ENCODE data around the gene CFAP61. TPM values are rescaled to one million over a fixed set of nuclear protein-coding genes. Genes with fewer than 3 reads are reported as not detected.

Gene CFAP61
- total RNA-seq, 1 experiment from 2014 or later: 0.35 TPM

DNA sequence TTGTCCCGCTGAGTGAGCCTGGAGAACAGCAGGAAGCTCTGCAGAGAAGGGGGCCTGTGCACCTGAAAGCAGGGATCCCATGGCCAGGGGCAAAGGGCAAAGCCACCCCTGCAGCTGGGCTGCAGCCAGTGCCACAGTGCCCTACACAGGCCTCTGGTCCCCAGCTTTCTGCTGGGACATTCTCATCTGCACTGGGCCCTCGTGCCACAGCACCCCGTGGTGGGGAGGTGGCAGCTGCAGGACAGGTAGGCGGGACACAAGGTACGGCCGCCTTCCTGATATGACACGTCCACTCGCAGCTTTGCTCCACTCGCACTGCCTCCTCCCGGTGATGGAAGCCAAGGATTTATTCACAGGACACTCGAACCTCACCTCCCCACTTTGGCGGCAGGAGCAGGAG lies 342.8 kb downstream of the CFAP61 start:
- no peaks in the 10 kb centered on the region for H3K36me3 ChIP-seq (replicated peaks; ENCODE audit: control insufficient read depth, insufficient read depth, low read length)

DNA sequence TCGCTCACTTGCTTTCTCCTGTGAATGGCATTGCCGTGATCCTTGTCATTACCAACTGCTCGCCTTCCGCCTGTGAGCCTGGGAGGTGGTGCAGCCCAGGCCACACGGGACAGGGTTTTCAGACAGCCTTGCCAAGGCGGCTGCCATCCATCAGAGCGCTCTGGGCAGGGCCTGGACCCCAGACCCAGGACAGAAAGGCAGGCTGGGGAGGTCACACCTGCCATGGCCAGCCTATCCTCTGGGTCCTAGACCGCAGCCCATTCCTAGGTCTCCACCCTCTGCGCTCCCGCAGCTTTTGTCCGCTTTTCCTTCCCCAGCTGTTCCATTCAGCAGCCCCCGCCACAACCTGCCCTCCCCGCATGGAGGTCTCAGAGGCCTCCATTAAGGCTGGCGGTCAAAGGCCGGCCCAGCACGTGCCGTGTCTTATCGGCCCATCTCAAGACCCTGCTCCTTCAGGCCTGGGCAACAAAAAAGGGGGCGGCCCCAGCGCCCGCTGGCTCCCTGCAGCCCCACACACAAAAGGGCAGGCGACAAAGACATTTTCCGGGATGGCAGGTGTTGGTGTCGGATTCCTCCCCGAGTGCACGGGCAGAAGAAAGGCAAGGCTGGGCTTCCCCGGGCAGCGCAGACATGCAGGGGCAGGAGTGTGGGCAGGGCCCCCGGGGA lies 343.7 kb downstream of the CFAP61 start:
- H3K4me3 ChIP-seq (ENCODE audit: insufficient read depth, low read depth, low read length): no peak overlapping the region
- no peaks in the 10 kb centered on the region for H3K27me3 ChIP-seq (ENCODE audit: control insufficient read depth, insufficient read depth, low read length)
- H3K36me3 ChIP-seq (replicated peaks; ENCODE audit: control insufficient read depth, insufficient read depth, low read length): no peaks in the 10 kb centered on the region
- DNase-seq: peak; percentile 85

More for the DNA sequence above, 342.8 kb downstream of the CFAP61 start:
- no peak overlapping the region for H3K4me3 ChIP-seq (ENCODE audit: insufficient read depth, low read depth, low read length)
- DNase-seq: peak; percentile 54
- no peaks in the 10 kb centered on the region for H3K27me3 ChIP-seq (ENCODE audit: control insufficient read depth, insufficient read depth, low read length)

DNA sequence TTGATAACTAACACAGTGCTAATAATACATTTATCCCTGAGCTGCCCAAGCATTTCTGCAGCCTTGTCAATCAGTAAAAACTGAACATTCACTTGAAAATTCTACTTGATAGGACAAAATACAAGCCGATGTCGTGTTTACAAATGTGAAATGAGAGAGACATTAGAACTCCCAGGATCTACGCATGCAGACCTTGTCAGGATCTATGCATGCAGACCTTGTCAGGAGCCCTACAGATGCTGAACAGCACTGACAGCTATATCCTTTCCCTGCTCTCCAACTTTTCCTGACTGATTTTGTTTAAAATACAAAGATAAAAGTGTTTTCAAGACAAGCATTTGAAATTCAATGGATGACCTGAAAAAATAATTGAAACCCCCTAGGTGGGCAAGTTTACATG lies 344.5 kb downstream of the CFAP61 start:
- Histone ChIP-seq H3K36me3 (replicated peaks; ENCODE audit: control insufficient read depth, insufficient read depth, low read length) (no peaks in the 10 kb centered on the region), H3K4me3 (ENCODE audit: insufficient read depth, low read depth, low read length) (no peak overlapping the region), H3K27me3 (ENCODE audit: control insufficient read depth, insufficient read depth, low read length) (no peaks in the 10 kb centered on the region)
- DNase-seq: no peak

DNA sequence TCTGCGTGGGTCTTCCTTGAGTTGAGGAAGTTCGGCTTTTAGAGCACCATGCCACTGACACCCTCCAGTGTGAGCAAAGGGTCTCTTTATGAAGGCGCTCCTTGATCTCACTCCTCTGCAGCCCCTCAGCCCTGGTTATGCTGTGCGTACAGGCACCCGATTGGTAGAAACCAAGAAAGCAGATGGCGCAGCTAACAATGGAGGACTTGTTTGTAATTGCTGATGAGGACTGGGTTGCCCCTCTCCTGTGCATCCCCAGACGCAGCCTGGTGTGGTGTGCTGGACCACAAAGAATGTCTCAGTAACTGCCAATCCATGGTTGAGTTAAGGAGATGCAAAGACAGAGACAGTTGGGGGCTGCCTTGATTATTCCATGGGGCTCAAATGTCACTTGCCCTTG lies 345.8 kb downstream of the CFAP61 start:
- DNase-seq: no peak
- H3K36me3 ChIP-seq (replicated peaks; ENCODE audit: control insufficient read depth, insufficient read depth, low read length): no peaks in the 10 kb centered on the region
- H3K27me3 ChIP-seq (ENCODE audit: control insufficient read depth, insufficient read depth, low read length): no peaks in the 10 kb centered on the region
- no peak overlapping the region for H3K4me3 ChIP-seq (ENCODE audit: insufficient read depth, low read depth, low read length)

DNA sequence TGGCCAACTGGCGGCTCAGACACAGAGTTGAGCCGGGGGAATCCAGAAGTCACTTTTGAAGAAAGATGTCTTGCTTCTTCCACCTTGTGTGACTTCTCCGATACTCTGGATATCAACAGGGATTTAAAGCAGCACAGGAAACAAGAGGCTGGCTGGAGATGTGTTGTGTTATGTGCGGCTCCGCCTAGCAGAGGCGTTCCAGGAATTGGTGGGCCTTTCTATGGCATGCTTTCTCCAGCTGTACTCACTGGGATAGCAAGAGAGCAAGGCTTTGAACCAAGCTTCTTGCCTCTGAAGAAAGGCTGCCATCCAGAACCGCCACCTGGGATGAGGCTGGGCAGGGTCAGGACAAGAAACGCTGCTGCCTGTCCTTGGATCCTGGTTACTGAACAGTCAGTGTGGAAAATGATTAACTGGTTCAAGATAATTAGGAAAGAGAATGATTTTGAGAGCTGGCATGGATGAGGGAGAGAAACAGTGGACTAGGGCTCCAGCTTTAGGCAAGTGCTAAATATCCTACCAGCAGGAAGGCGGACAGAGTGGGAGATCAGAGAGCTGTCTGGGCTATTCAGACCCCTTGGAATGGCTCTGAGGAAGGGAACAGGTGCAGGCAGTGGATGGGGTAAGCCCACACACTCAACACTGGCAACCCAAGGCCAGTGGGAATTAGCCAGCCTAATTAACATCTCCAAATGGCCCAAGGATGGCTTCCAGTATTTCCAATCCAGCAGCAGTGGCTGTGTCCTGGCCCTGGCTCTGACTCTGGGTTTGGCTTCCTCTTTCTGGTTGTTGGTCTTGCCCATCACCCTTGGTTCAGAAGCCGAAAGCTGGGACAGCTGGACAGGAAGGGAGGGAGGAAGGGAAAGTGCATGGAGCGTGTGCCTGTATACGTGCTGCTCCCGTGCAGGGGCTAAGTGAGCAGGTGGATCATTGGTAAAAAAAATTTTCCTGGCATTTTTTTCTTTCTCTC lies 347.5 kb downstream of the CFAP61 start:
- H3K27me3 ChIP-seq (ENCODE audit: control insufficient read depth, insufficient read depth, low read length): no peaks in the 10 kb centered on the region
- H3K4me3 ChIP-seq (ENCODE audit: insufficient read depth, low read depth, low read length): no peak overlapping the region
- no peak for DNase-seq
- H3K36me3 ChIP-seq (replicated peaks; ENCODE audit: control insufficient read depth, insufficient read depth, low read length): no peaks in the 10 kb centered on the region

DNA sequence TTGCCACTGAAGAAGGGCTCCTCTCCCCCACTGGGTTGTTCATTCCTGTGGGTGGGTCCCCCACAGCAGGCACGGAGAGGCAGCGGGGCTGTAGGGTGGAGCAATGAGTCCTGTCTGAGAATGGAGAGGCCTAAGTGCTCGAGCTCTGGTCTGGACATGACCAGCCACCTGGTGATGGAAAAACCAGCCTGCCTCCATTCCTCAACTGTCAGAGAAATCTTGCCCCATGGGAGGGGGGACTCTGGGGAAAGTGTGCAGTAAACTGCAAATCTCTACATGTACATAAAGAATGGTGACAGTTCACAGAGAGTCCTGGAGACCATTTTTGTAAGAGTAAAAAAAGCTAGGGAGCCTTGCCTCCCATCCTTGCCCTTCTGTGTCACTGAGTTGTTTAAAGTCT lies 349.7 kb downstream of the CFAP61 start:
- H3K27me3 ChIP-seq (ENCODE audit: control insufficient read depth, insufficient read depth, low read length): no peaks in the 10 kb centered on the region
- no peak for DNase-seq
- H3K4me3 ChIP-seq (ENCODE audit: insufficient read depth, low read depth, low read length): no peak overlapping the region
- no peaks in the 10 kb centered on the region for H3K36me3 ChIP-seq (replicated peaks; ENCODE audit: control insufficient read depth, insufficient read depth, low read length)

DNA sequence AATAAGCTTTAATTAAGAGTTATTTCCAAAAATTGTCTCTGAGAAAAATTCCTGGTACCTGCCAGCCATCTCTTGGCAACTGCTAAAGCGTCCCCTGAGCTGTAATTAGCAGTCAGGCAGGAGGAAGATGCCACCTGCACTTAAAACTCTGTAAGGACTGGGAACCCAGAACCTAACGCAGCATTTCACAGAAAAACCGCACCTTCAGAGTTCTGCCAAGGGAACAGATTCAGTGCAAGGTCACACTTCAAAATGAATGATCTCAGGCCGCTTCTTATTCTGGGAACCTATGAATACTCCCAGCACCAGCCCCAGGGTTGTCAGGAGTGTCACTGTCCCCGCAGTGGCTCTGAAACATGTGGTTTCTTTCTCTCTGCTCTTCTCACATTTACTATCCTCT lies 352.3 kb downstream of the CFAP61 start:
- no peak for DNase-seq
- Histone ChIP-seq H3K27me3 (ENCODE audit: control insufficient read depth, insufficient read depth, low read length) (no peaks in the 10 kb centered on the region), H3K36me3 (replicated peaks; ENCODE audit: control insufficient read depth, insufficient read depth, low read length) (no peaks in the 10 kb centered on the region), H3K4me3 (ENCODE audit: insufficient read depth, low read depth, low read length) (no peak overlapping the region)

DNA sequence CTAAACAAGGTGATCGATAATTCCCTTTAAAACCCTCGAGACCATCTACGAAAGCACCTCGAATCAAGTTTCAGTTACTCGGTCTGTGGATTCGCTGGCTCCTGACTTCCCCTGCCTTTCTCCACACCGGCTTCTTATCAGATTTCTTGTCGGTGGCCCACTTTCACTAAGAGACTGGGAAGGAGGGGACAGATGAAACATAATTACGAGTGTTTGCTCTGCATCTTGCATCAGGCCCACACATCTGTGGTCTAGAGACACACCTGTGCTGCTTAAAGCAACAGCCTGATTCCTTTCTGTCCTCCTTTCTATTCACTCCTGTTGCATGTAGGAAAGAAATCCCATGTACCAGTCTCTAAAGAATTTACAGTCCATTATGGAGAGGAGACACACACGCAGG lies 353.3 kb downstream of the CFAP61 start:
- no peak for DNase-seq
- no peaks in the 10 kb centered on the region for H3K27me3 ChIP-seq (ENCODE audit: control insufficient read depth, insufficient read depth, low read length)
- no peaks in the 10 kb centered on the region for H3K36me3 ChIP-seq (replicated peaks; ENCODE audit: control insufficient read depth, insufficient read depth, low read length)
- no peak overlapping the region for H3K4me3 ChIP-seq (ENCODE audit: insufficient read depth, low read depth, low read length)

DNA sequence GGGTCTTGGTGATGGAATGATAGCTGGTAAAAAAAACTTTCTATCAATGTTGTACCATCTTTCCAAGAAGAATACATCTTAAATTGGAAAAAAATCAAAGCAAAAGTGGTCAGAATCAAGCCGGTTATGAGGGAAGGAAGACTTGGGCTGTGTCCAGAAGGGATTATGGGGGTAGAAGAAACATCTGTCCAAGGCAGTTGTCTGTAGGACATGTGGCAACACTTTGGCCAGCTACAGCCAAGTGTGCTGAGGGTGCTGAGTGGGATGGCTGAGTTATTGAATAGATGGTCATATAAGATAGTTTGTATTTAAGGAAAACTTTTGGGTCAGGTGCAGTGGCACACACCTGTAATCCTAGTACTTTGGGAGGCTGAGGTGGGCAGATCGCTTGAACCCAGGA lies 354.0 kb downstream of the CFAP61 start:
- no peak for DNase-seq
- H3K36me3 ChIP-seq (replicated peaks; ENCODE audit: control insufficient read depth, insufficient read depth, low read length): no peaks in the 10 kb centered on the region
- no peaks in the 10 kb centered on the region for H3K27me3 ChIP-seq (ENCODE audit: control insufficient read depth, insufficient read depth, low read length)
- H3K4me3 ChIP-seq (ENCODE audit: insufficient read depth, low read depth, low read length): no peak overlapping the region

DNA sequence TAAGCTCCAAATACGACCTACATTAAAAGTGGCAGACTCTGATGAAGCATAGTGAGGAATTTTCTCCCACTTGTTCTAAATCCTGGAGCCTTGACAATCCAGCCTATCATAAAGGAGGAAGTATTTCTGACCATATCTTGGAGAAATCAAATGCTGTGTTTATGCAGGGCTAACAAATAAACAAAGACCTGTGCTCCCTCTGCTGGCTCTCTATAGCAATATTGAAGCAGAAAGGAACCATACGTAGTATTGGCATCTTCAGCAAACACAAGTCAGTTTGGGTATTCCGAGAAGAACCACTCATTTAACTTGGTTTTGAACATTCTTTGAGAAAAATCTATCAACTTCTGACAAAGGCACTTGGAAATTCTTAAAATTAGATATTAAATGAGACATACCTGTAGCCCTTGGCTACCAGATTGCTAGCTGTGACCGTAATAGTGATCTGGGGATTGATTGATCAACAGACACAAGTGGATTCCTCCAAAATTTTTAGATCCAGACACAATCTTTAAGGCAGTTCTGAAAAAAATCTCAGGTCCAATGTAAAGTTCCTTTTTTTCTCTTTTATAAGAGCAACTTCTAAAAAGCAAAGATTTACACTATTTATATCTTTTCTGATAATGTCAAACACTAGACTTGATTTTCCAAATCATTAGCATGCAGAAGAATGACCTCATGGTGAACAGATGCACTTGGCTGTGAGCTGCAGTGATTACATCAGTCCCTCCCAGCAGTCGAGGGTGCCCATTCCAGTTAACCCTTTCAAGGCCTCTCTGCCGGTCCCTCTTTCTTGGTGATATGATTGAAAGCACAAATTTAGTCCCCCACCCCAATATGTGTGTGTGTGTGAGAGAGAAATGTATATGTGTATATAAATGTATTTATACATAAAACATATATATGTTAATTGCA lies 355.8 kb downstream of the CFAP61 start:
- H3K4me3 ChIP-seq (ENCODE audit: insufficient read depth, low read depth, low read length): no peak overlapping the region
- no peaks in the 10 kb centered on the region for H3K36me3 ChIP-seq (replicated peaks; ENCODE audit: control insufficient read depth, insufficient read depth, low read length)
- no peaks in the 10 kb centered on the region for H3K27me3 ChIP-seq (ENCODE audit: control insufficient read depth, insufficient read depth, low read length)
- no peak for DNase-seq

DNA sequence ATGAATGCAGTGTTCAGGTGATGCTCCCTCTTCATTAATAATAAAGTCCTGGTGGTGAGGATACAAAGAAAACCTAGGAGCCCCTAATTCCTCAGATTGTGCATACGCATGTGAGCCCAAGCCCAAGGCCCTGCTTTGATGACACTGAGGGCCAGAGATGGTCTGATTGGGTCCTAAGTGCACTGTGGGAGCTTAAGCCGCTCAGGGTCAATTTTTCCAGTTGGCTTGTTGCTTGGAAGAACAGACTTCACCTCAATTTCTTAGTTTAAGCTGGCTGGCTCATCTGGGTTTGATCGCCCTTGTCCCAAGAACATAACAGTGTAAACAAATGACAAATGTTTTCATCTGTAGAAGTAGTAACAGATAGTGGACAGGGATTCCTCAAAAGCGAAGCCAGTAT lies 357.0 kb downstream of the CFAP61 start:
- no peaks in the 10 kb centered on the region for H3K36me3 ChIP-seq (replicated peaks; ENCODE audit: control insufficient read depth, insufficient read depth, low read length)
- H3K27me3 ChIP-seq (ENCODE audit: control insufficient read depth, insufficient read depth, low read length): no peaks in the 10 kb centered on the region
- no peak overlapping the region for H3K4me3 ChIP-seq (ENCODE audit: insufficient read depth, low read depth, low read length)
- DNase-seq: no peak

Other genes starting within 250 kb of the CFAP61 start
- 28.8 and 30.7 TPM in 2 replicates for gene NAA20, start 35.2 kb upstream of the CFAP61 start, total RNA-seq (2014; rRNA removed; shearing (Covaris generic))
- 17.1 and 23.0 TPM in 2 replicates for gene CRNKL1, start 66 bp upstream of the CFAP61 start, total RNA-seq (2014; rRNA removed; shearing (Covaris generic))